Gastrocnemius medialis (tissue), 4 donors: ENCODE measurements around the gene P2RX5. TPM values are rescaled to one million over a fixed set of nuclear protein-coding genes. Genes with fewer than 3 reads are reported as not detected.

ENCODE experiments used
- ATAC-seq, 2 donors: fragments of 150-250 bp; one replicate each; pipeline ENCODE4 v1.9.1; 2016
- DNase-seq, 2 donors: peaks; one replicate each; pipeline ENCODE4 v3.0.0-alpha.2; 2019
- H3K27ac ChIP-seq, 4 donors: fragments of 200-600 bp; sonication (generic); 1 replicate in 1 of 4; 2 replicates in 3 of 4; pipeline ENCODE4 v1.5.1; 2016 to 2018; ENCODE audit warnings: mild to moderate bottlenecking in 2 of 4, moderate library complexity in 1 of 4
- H3K27me3 ChIP-seq, 3 donors: fragments of 200-600 bp; sonication (generic) in 2 of 3; 1 replicate in 1 of 3; 2 replicates in 2 of 3; pipeline versions ENCODE4 v1.5.1 to v1.6.0; 2016 to 2019; ENCODE audit warnings: mild to moderate bottlenecking in 1 of 3, moderate library complexity in 1 of 3
- H3K36me3 ChIP-seq, 2 donors: fragments of 200-600 bp; sonication (generic) in 1 of 2; one replicate each; pipeline ENCODE4 v1.5.1; 2017 to 2018
- H3K4me1 ChIP-seq, 2 donors: fragments of 200-600 bp; sonication (generic) in 1 of 2; one replicate each; pipeline ENCODE4 v1.5.1; 2016 to 2017; ENCODE audit warnings: mild to moderate bottlenecking in 2 of 2
- H3K4me3 ChIP-seq, 4 donors: fragments of 200-600 bp; sonication (generic) in 3 of 4; 1 replicate in 1 of 4; 2 replicates in 3 of 4; pipeline ENCODE4 v1.5.1; 2016 to 2019; ENCODE audit warnings: mild to moderate bottlenecking in 2 of 4
- H3K9me3 ChIP-seq, 3 donors: fragments of 200-600 bp; sonication (generic) in 2 of 3; 1 replicate in 1 of 3; 2 replicates in 2 of 3; pipeline ENCODE4 v1.5.1; 2016 to 2019
- POLR2A ChIP-seq, 2 donors: fragments of 450-650 bp; IDR thresholded peaks; one replicate each; pipeline ENCODE4 v1.6.1; 2017; ENCODE audit warnings: antibody characterized with exemption in 2 of 2, mild to moderate bottlenecking in 2 of 2, moderate library complexity in 2 of 2
- in situ Hi-C, 4 donors: fragments of 200-750 bp; cut with MboI; loops; one replicate each; pipeline versions ENCODE4 v1.15.0 to v1.8.0; 2017; ENCODE audit warnings: low sequenced_read_pairs in 4 of 4
- intact Hi-C: fragments of 100-400 bp; cut with DNase I; formaldehyde crosslinking; loops from one replicate; pipeline ENCODE4 v1.15.1; 2023; ENCODE audit warnings: low total_unique reads
- total RNA-seq, 4 donors: library from RNA; depleted of rRNA; stranded (reverse); fragments of >200 nt; gene quantifications; one replicate each; pipeline versions ENCODE4 v1.1.0 to v1.2.3, GENCODE V29; 2016
- TF ChIP-seq, protein P1 (sequence below), 5 experiments: fragments of 450-650 bp in 3 of 5; fragments of 200-600 bp in 2 of 5; sonication (generic) in 2 of 5; IDR thresholded peaks in 4 of 5; conservative IDR thresholded peaks in 1 of 5; 1 replicate in 4 of 5; 2 replicates in 1 of 5; pipeline ENCODE4 v1.5.1; 2016 to 2019; ENCODE audit warnings: antibody characterized with exemption in 5 of 5, mild to moderate bottlenecking in 3 of 5, moderate library complexity in 3 of 5

Gene P2RX5
- total RNA-seq, 4 donors from 2014 or later = 12.3 to 52.9 (median 30.2) TPM

DNA sequence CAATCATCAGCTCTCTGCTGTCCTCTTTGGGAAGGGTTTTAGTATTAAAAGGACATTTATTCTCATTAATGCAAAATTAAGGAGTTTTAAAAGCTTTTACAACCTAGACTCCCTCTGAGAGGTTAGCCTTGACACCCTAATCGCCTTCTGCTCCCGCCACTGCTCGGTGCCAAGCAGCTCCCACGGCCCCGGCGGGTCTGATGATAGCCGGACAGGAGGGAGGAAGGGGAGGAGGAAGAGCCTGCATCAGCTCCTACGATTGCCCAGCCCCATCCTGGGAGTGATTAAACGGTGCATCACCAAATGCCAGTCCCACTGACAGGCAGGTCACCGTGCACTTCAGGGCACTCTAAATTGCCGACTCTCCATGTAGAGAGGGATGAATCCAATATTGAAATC lies 68.2 kb downstream of the P2RX5 start:
- no peaks in the 10 kb centered on the region for H3K9me3 ChIP-seq
- H3K27ac ChIP-seq = peak overlapping the region in 2 of 4 donors; percentile 6 to 50
- H3K36me3 ChIP-seq = peaks cover 0 to 60% of the 10 kb centered on the region in 2 donors
- no peaks in the 10 kb centered on the region for H3K27me3 ChIP-seq
- intact Hi-C loops = no loop called here
- peaks cover 0 to 9% of the 10 kb centered on the region in 2 donors for H3K4me1 ChIP-seq
- H3K4me3 ChIP-seq = no peak overlapping the region
- TF ChIP-seq, protein P1, sequence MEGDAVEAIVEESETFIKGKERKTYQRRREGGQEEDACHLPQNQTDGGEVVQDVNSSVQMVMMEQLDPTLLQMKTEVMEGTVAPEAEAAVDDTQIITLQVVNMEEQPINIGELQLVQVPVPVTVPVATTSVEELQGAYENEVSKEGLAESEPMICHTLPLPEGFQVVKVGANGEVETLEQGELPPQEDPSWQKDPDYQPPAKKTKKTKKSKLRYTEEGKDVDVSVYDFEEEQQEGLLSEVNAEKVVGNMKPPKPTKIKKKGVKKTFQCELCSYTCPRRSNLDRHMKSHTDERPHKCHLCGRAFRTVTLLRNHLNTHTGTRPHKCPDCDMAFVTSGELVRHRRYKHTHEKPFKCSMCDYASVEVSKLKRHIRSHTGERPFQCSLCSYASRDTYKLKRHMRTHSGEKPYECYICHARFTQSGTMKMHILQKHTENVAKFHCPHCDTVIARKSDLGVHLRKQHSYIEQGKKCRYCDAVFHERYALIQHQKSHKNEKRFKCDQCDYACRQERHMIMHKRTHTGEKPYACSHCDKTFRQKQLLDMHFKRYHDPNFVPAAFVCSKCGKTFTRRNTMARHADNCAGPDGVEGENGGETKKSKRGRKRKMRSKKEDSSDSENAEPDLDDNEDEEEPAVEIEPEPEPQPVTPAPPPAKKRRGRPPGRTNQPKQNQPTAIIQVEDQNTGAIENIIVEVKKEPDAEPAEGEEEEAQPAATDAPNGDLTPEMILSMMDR (IDR thresholded peaks at IDR 0.05 in 4 of 5, conservative IDR thresholded peaks at IDR 0.05 in 1 of 5) = no peak
- TF ChIP-seq POLR2A (IDR thresholded peaks at IDR 0.05) = no peak
- in situ Hi-C loops = no loop called here
- DNase-seq = no peak
- no peak for ATAC-seq

DNA sequence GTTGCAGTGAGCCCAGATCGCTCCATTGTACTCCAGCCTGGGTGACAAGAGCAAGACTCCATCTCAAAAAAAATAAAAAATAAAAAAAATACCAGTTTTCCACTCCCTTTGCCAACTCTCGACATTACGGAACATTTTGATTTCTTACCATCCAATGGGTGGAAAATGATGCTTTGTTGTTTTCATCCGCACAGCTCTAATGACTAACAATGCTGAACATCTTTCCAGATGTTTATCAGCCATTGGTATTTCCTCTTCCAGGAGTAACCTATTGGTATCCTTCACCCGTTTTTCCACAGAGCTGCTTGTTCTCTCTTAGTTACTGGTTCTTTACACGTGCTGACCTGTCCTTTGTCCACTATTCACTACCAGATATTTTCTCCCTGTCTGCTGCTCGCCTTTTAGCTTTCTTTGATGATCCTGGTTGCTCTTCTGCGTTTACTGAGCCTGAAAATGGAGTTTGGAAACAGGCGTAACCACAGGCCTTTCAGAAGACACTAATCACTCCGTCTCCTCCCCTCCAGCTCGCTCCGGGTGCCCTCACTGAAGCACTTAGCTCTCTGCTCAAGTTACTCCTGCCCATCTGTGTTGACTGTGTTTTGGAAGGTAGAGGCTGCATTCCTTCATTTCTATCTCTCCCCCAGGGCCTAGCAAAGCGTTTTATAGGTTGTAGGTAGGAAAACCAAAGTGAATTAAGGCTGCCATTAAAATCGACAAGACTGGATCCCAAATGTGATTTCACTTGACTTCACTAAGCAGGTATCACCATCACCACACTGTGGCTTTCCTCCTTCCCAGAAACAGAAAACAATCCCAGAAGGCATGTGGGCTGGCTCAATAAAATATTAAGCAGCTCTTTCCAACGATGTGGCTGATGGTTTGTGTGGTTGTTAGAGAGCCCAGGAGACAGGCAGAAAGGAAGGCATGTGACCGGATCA lies 68.9 kb downstream of the P2RX5 start:
- Histone ChIP-seq H3K27me3 (no peaks in the 10 kb centered on the region), H3K36me3 (peaks cover 0 to 65% of the 10 kb centered on the region in 2 donors), H3K9me3 (no peaks in the 10 kb centered on the region), H3K27ac (peak overlapping the region; percentile 5 to 50 (median 10)), H3K4me3 (no peak overlapping the region), H3K4me1 (peaks cover 0 to 9% of the 10 kb centered on the region in 2 donors)
- DNase-seq = no peak
- TF ChIP-seq, protein P1 (IDR thresholded peaks at IDR 0.05 in 4 of 5, conservative IDR thresholded peaks at IDR 0.05 in 1 of 5) = no peak
- TF ChIP-seq POLR2A (IDR thresholded peaks at IDR 0.05) = no peak
- intact Hi-C loops = no loop called here
- in situ Hi-C loops = no loop called here
- no peak for ATAC-seq

Other genes starting within 250 kb of the P2RX5 start
- under 1 TPM in 2 of 4 donors, not detected in 2; 0.22 to 0.23 TPM for gene SPATA22, start 224.3 kb downstream of the P2RX5 start, total RNA-seq
- gene ASPA, start 220.2 kb downstream of the P2RX5 start, total RNA-seq = 1 to 10 TPM in 3 of 4 donors, under 1 TPM in 1; 0.89 to 4.8 (median 1.4) TPM
- 1 to 10 TPM; 1.3 to 3.8 (median 1.6) TPM for gene TRPV3, start 138.3 kb downstream of the P2RX5 start, total RNA-seq
- 1 to 10 TPM; 1.7 to 6.5 (median 3.5) TPM for gene TRPV1, start 86.7 kb downstream of the P2RX5 start, total RNA-seq
- 1 to 10 TPM; 4.1 to 4.7 (median 4.4) TPM for gene SHPK, start 59.9 kb downstream of the P2RX5 start, total RNA-seq
- 100 to 1,000 TPM in 1 of 4 donors, 10 to 100 TPM in 3; 15.0 to 141 (median 60.2) TPM for gene CTNS, start 59.4 kb downstream of the P2RX5 start, total RNA-seq
- 10 to 100 TPM; 24.1 to 45.1 (median 33.8) TPM for gene TAX1BP3, start 27.6 kb downstream of the P2RX5 start, total RNA-seq
- 10 to 100 TPM; 40.6 to 73.8 (median 54.5) TPM for gene EMC6, start 27.3 kb downstream of the P2RX5 start, total RNA-seq
- gene HASPIN, start 27.7 kb upstream of the P2RX5 start, total RNA-seq = 1 to 10 TPM in 1 of 4 donors, under 1 TPM in 3; 0.20 to 1.3 (median 0.24) TPM
- 10 to 100 TPM; 10.8 to 25.0 (median 23.5) TPM for gene ITGAE, start 105.0 kb upstream of the P2RX5 start, total RNA-seq
- 10 to 100 TPM in 3 of 4 donors, 1 to 10 TPM in 1; 9.5 to 15.2 (median 14.5) TPM for gene NCBP3, start 150.1 kb upstream of the P2RX5 start, total RNA-seq
- gene CAMKK1, start 196.9 kb upstream of the P2RX5 start, total RNA-seq = 1 to 10 TPM in 3 of 4 donors, under 1 TPM in 1; 0.44 to 5.1 (median 2.1) TPM
- under 1 TPM in 3 of 4 donors, not detected in 1; 0.25 to 0.59 (median 0.38) TPM for gene P2RX1, start 220.3 kb upstream of the P2RX5 start, total RNA-seq